Upper lobe of left lung (tissue), 4 donors: ENCODE measurements around the gene INPP4B.

Experiments used
- CTCF ChIP-seq, 6 experiments: fragments of 450-650 bp in 4 of 6; fragments of 200-600 bp in 2 of 6; sonication (generic) in 2 of 6; IDR thresholded peaks; one replicate each; pipeline ENCODE4 v1.5.1; 2016 to 2019; ENCODE audit warnings: antibody characterized with exemption in 6 of 6
- POLR2AphosphoS5 ChIP-seq, 2 donors: sonication (generic); formaldehyde crosslinking; IDR thresholded peaks; one replicate each; pipeline ENCODE4 v1.5.1; 2017; ENCODE audit warnings: antibody characterized with exemption in 2 of 2

GRCh38 chr4:142858965-142859364 lies 12.9 kb upstream of the INPP4B start:
- TF ChIP-seq CTCF (IDR thresholded peaks at IDR 0.05) (no peak), POLR2AphosphoS5 (IDR thresholded peaks at IDR 0.05) (no peak)
